ENCODE results near the gene PARD6B. TPM values are rescaled to one million over a fixed set of nuclear protein-coding genes. Genes with fewer than 3 reads are reported as not detected.
A peak's percentile ranks its signal among the peaks of the same experiment; 100 is the strongest.

Gene PARD6B
- total RNA-seq, result 6.0 and 10.1 TPM in 2 replicates
- 3.4 TPM for total RNA-seq (2013)
- 0.84 and 0.91 TPM in 2 replicates for polyA plus RNA-seq
- polyA minus RNA-seq, result 1.8 and 2.0 TPM in 2 replicates

GRCh38 chr20:50731055-50731929, at the start of gene PARD6B:
PARD6B (plus strand) TSS chr20:50731580; CDS start chr20:50731787, 207 bp downstream.
- peaks cover 4% of the 10 kb centered on the region for H3K27me3 Mint-ChIP-seq

More at GRCh38 chr20:50731055-50731929, at the start of gene PARD6B:
- no peaks in the 10 kb centered on the region for H4K20me1 ChIP-seq (ENCODE audit: control insufficient read depth, insufficient read depth, low read length, poor library complexity, severe bottlenecking)
- Mint-ChIP-seq H3K4me1 (peaks cover 21% of the 10 kb centered on the region), H3K4me3 (peak within 1 kb of the TSS; percentile 91), H3K27ac (peak within 1 kb of the TSS; percentile 91), H3K9me3 (ENCODE audit: insufficient read depth) (no peaks in the 10 kb centered on the region)
- peak within 1 kb of the TSS; percentile 99 for H2AFZ ChIP-seq (ENCODE audit: insufficient read depth, low read depth, low read length, poor library complexity, severe bottlenecking)
- H3K4me2 ChIP-seq (replicated peaks; ENCODE audit: low read depth, low read length, poor library complexity, severe bottlenecking), result peak within 1 kb of the TSS; percentile 97
- H3K9ac ChIP-seq (ENCODE audit: low read length), result peak within 1 kb of the TSS; percentile 84
- H3K9me3 ChIP-seq (ENCODE audit: control extremely low read depth in 1 of 3, control insufficient read depth in 2 of 3, insufficient read depth in 1 of 3, low read length in 2 of 3), result no peaks in the 10 kb centered on the region
- TF ChIP-seq EZH2 (IDR thresholded peaks at IDR 0.05; ENCODE audit: borderline replicate concordance, insufficient read depth, low read depth, low read length, poor library complexity, severe bottlenecking) (no peak), CTCF (IDR thresholded peaks at IDR 0.05) (no peak)
- H3K79me2 ChIP-seq (ENCODE audit: control insufficient read depth, insufficient read depth, low read length), result peaks cover 34% of the 10 kb centered on the region
- no peaks in the 10 kb centered on the region for H3K36me3 ChIP-seq (replicated peaks in 1 of 2; ENCODE audit: control extremely low read depth in 1 of 2, control insufficient read depth in 1 of 2, extremely low read depth in 1 of 2, insufficient read depth in 2 of 2, low read length in 1 of 2)
- no peaks in the 10 kb centered on the region for H3K27me3 ChIP-seq (replicated peaks in 1 of 4; ENCODE audit: control extremely low read depth in 1 of 4, control insufficient read depth in 3 of 4, insufficient read depth in 4 of 4, low read length in 3 of 4)
- peak within 1 kb of the TSS; percentile 47 to 81 (median 71) for H3K4me3 ChIP-seq (ENCODE audit: control extremely low read depth in 1 of 5, extremely low read depth in 1 of 5, insufficient read depth in 1 of 5, low read depth in 2 of 5, low read length in 4 of 5)
- WGBS (ENCODE audit: insufficient coverage), result under 1% methylated on average over 113 of the region's 114 CpGs
- ChIA-PET POLR2A (interaction anchor here (0.7 to 1.1 kb wide), 2 partner anchors 200 to 618 kb away, joined by 4 to 7 read pairs; partner anchors contain the start of genes ADNP and UBE2V1), CTCF (interaction anchor here (0.7 to 4.8 kb wide), 3 partner anchors 18 to 134 kb away, joined by 3 to 23 read pairs (median 4); no protein-coding TSS in a partner anchor)
- ATAC-seq (ENCODE audit: low read depth), result peak; percentile 94
- peak; percentile 100 for DNase-seq
- H3K4me1 ChIP-seq (ENCODE audit: control insufficient read depth in 2 of 2, insufficient read depth in 2 of 2, low read length in 2 of 2), result peaks cover 15% of the 10 kb centered on the region in 2 donors
- peak within 1 kb of the TSS; percentile 39 to 80 for H3K27ac ChIP-seq (ENCODE audit: low read length in 2 of 2)
- intact Hi-C loops (cut with micrococcal nuclease), result loop anchor here (1.0 to 10.0 kb wide), 11 partner anchors 63 to 1461 kb away; partner anchors contain the start of genes CEBPB, DPM1, MOCS3 and NFATC2
